HepG2 (cell line): ENCODE results near the gene LRRC51. TPM values are rescaled to one million over a fixed set of nuclear protein-coding genes. Genes with fewer than 3 reads are reported as not detected.

Source experiments
- AGO1 ChIP-seq: fragments of 200-400 bp; formaldehyde crosslinking; IDR thresholded peaks from 2 replicates; pipeline ENCODE4 v1.6.1; 2017; ENCODE audit warnings: mild to moderate bottlenecking, low read depth, low read length, moderate library complexity; ENCODE audit not compliant: poor library complexity, severe bottlenecking
- ARNT2 ChIP-seq: sonication (generic); formaldehyde crosslinking; IDR thresholded peaks from 2 replicates; pipeline ENCODE4 v1.8.0; 2022; ENCODE audit warnings: mild to moderate bottlenecking, low read depth, missing genetic modification reagents, moderate library complexity
- BRD4 ChIP-seq: sonication (generic); formaldehyde crosslinking; IDR thresholded peaks from 2 replicates; pipeline ENCODE4 v1.4.0; 2020; ENCODE audit warnings: missing genetic modification reagents
- CEBPG ChIP-seq: IDR thresholded peaks from 2 replicates; pipeline ENCODE4 v1.6.1; 2016
- EZH2 ChIP-seq: conservative IDR thresholded peaks from 2 replicates; pipeline ENCODE4 v1.6.1; 2012; ENCODE audit warnings: mild to moderate bottlenecking, low read depth, low read length, moderate library complexity
- FOXJ3 ChIP-seq: sonication (generic); formaldehyde crosslinking; IDR thresholded peaks from 2 replicates; pipeline ENCODE4 v1.4.0; 2020; ENCODE audit warnings: missing genetic modification reagents, mild to moderate bottlenecking, borderline replicate concordance
- GMEB2 ChIP-seq: IDR thresholded peaks from 2 replicates; pipeline ENCODE4 v1.6.1; 2016; ENCODE audit warnings: missing biosample characterization, missing genetic modification reagents, low read depth
- HMG20B ChIP-seq: conservative IDR thresholded peaks from 2 replicates; pipeline ENCODE4 v1.6.1; 2016; ENCODE audit warnings: missing genetic modification reagents, missing compliant biosample characterization
- JUN ChIP-seq: sonication (generic); formaldehyde crosslinking; IDR thresholded peaks from 2 replicates; pipeline ENCODE4 v1.4.0; 2020; ENCODE audit warnings: mild to moderate bottlenecking, missing genetic modification reagents
- KLF9 ChIP-seq: IDR thresholded peaks from 2 replicates; pipeline ENCODE4 v1.6.1; 2016; ENCODE audit warnings: low read depth
- MIER2 ChIP-seq: IDR thresholded peaks from 2 replicates; pipeline ENCODE4 v1.6.1; 2016; ENCODE audit warnings: missing biosample characterization, missing genetic modification reagents
- ONECUT2 ChIP-seq: sonication (generic); formaldehyde crosslinking; IDR thresholded peaks from 2 replicates; pipeline ENCODE4 v1.4.0; 2020; ENCODE audit warnings: missing genetic modification reagents
- PAWR ChIP-seq: sonication (generic); formaldehyde crosslinking; IDR thresholded peaks from 2 replicates; pipeline ENCODE4 v1.4.0; 2020; ENCODE audit warnings: missing genetic modification reagents, mild to moderate bottlenecking, borderline replicate concordance
- PHF8 ChIP-seq: sonication (generic); formaldehyde crosslinking; IDR thresholded peaks from 2 replicates; pipeline ENCODE4 v1.5.0; 2020; ENCODE audit warnings: missing genetic modification reagents
- SIX1 ChIP-seq: sonication (generic); formaldehyde crosslinking; IDR thresholded peaks from 2 replicates; pipeline ENCODE4 v1.4.0; 2020; ENCODE audit warnings: missing genetic modification reagents, borderline replicate concordance
- TEAD2 ChIP-seq: sonication (generic); formaldehyde crosslinking; IDR thresholded peaks from 2 replicates; pipeline ENCODE4 v1.9.0; 2021; ENCODE audit warnings: missing genetic modification reagents
- THAP11 ChIP-seq: IDR thresholded peaks from 2 replicates; pipeline ENCODE4 v1.6.1; 2016; ENCODE audit warnings: missing biosample characterization, missing genetic modification reagents
- ZBTB3 ChIP-seq: sonication (generic); formaldehyde crosslinking; IDR thresholded peaks from 2 replicates; pipeline ENCODE4 v1.4.0; 2020; ENCODE audit warnings: low read depth, mild to moderate bottlenecking, moderate library complexity, missing genetic modification reagents, borderline replicate concordance
- ZBTB42 ChIP-seq: sonication (generic); formaldehyde crosslinking; IDR thresholded peaks from 2 replicates; pipeline ENCODE4 v1.5.0; 2020; ENCODE audit warnings: mild to moderate bottlenecking, missing genetic modification reagents
- ZBTB7A ChIP-seq: sonication (generic); formaldehyde crosslinking; IDR thresholded peaks from 2 replicates; pipeline ENCODE4 v1.8.0; 2022; ENCODE audit warnings: mild to moderate bottlenecking, missing genetic modification reagents
- ZFAT ChIP-seq: sonication (generic); formaldehyde crosslinking; conservative IDR thresholded peaks from 2 replicates; pipeline ENCODE4 v1.8.1; 2023; ENCODE audit warnings: missing genetic modification reagents, inconsistent platforms
- ZFP82 ChIP-seq: sonication (generic); formaldehyde crosslinking; IDR thresholded peaks from 2 replicates; pipeline ENCODE4 v1.5.1; 2020; ENCODE audit warnings: mild to moderate bottlenecking, missing genetic modification reagents, borderline replicate concordance
- ZFX ChIP-seq: sonication (generic); formaldehyde crosslinking; IDR thresholded peaks from 2 replicates; pipeline ENCODE4 v1.4.0; 2020; ENCODE audit warnings: mild to moderate bottlenecking, low read depth, missing genetic modification reagents, moderate library complexity
- ZNF331 ChIP-seq: sonication (generic); formaldehyde crosslinking; IDR thresholded peaks from 2 replicates; pipeline ENCODE4 v1.4.0; 2020; ENCODE audit warnings: missing genetic modification reagents
- ZNF335 ChIP-seq: sonication (generic); formaldehyde crosslinking; IDR thresholded peaks from 2 replicates; pipeline ENCODE4 v1.4.0; 2020; ENCODE audit warnings: missing genetic modification reagents
- ZNF552 ChIP-seq: sonication (generic); formaldehyde crosslinking; IDR thresholded peaks from 2 replicates; pipeline ENCODE4 v1.9.0; 2022; ENCODE audit warnings: missing genetic modification reagents, mild to moderate bottlenecking, borderline replicate concordance
- ZNF572 ChIP-seq: sonication (generic); formaldehyde crosslinking; IDR thresholded peaks from 2 replicates; pipeline ENCODE4 v1.5.1; 2020; ENCODE audit warnings: mild to moderate bottlenecking, missing genetic modification reagents
- ZNF605 ChIP-seq: sonication (generic); formaldehyde crosslinking; IDR thresholded peaks from 2 replicates; pipeline ENCODE4 v1.8.0; 2022; ENCODE audit warnings: mild to moderate bottlenecking, missing genetic modification reagents
- ZNF614 ChIP-seq: IDR thresholded peaks from 2 replicates; pipeline ENCODE4 v1.6.1; 2018; ENCODE audit warnings: missing biosample characterization, missing genetic modification reagents, inconsistent platforms, borderline replicate concordance
- ZNF780A ChIP-seq: sonication (generic); formaldehyde crosslinking; IDR thresholded peaks from 2 replicates; pipeline ENCODE4 v1.8.0; 2022; ENCODE audit warnings: mild to moderate bottlenecking, missing genetic modification reagents, moderate library complexity
- polyA plus RNA-seq, 8 experiments: library from polyadenylated mRNA; depleted of rRNA in 3 of 8; stranded (reverse) in 7 of 8; unstranded in 1 of 8; fragments of >200 nt; fragmentation: Illumina TruSeq in 4 of 8; extraction: Trizol in 4 of 8; gene quantifications; 2 replicates each; pipeline versions ENCODE4 v1.2.1 to v1.2.3, GENCODE V29; 2011 to 2016; ENCODE audit warnings: low read depth in 4 of 8, missing spikeins in 1 of 8, mixed read lengths in 1 of 8; ENCODE audit not compliant: insufficient read depth in 1 of 8
- total RNA-seq, 5 experiments: library from RNA; depleted of rRNA; stranded (reverse); fragments of >200 nt; fragmentation: Illumina TruSeq; extraction: Trizol; gene quantifications; 2 replicates each; pipeline ENCODE4 v1.2.3, GENCODE V29; 2016; ENCODE audit warnings: low read depth in 1 of 5
- TF ChIP-seq, protein P1 (sequence below): IDR thresholded peaks from 2 replicates; pipeline ENCODE4 v1.6.1; 2016; ENCODE audit warnings: mild to moderate bottlenecking

The LRRC51 gene
- total and polyA plus RNA-seq, 2 of the 13 experiments (the other 11 are each of a cell fraction or from before 2014, with no cell fraction given): 5.3 to 6.0 TPM

DNA sequence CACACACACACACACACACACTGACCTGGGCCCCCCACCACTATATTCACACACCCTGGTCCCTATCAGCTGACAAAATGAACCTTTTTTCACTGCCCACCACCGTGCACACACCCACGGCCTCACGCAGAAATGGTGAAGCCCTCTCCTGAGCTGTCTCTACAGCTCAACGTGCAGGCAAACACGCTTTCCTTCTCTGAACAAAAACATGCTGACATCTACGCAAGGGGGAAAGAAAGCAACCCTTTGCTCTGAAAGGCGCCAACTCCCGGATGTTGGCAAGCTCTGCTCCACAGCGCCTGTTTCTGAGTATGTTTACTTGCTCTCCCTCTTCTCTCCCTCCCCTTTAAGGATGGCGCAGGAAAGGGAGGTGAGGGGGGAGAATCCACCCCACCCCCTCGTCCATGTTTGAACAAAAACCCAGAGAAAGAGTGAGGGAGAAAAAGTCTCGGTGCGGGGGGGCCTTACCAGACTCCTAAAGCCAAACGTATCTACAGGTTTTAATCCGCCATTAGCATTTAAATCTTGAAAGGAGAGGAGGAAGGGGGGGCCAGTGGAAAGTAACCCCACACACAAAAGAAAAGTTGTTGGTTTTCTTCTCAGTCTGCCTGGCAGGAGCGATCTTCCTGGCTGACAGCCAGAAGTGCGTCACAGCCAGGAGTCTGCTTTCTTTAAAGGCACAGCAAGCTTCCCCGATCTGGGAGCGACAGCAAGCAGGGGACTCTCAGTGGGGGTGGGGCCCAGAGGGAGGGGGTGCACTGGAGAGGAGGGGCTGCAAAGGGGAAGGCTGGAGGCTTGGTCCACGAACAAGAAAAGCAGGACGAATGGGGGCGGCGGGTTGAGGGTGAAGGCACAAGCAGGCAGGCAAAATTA, 39.9 kb upstream of the LRRC51 start (continued):
- TF ChIP-seq FOXJ3 (no peak), ZNF605 (CRISPR knock-in tag) (no peak), JUN (CRISPR knock-in tag) (no peak), CEBPG (CRISPR knock-in tag) (peak; percentile 22; the same call in 1 of the 2 replicates), ZFX (no peak; the same call in none of the 2 replicates), ZBTB7A (CRISPR knock-in tag) (0 out of 2 replicates have a peak, but pooled peaks have one; percentile 29), ZBTB3 (CRISPR knock-in tag) (no peak), PHF8 (CRISPR knock-in tag) (0 out of 2 replicates have a peak, but pooled peaks have one; percentile 25), HMG20B (CRISPR knock-in tag) (no peak), THAP11 (CRISPR knock-in tag) (peak; percentile 59; the same call in 1 of the 2 replicates), GMEB2 (CRISPR knock-in tag) (no peak), ZBTB42 (CRISPR knock-in tag) (no peak), AGO1 (no peak), ZNF572 (CRISPR knock-in tag) (no peak), ZFAT (CRISPR knock-in tag) (no peak), ARNT2 (CRISPR knock-in tag) (peak; percentile 70), ZNF552 (CRISPR knock-in tag) (no peak), ZNF335 (no peak), SIX1 (CRISPR knock-in tag) (no peak; the same call in 1 of the 2 replicates), ZNF780A (no peak), PAWR (CRISPR knock-in tag) (no peak), TEAD2 (CRISPR knock-in tag) (no peak), ZFP82 (no peak), BRD4 (CRISPR knock-in tag) (no peak), ONECUT2 (CRISPR knock-in tag) (no peak), EZH2 (no peak), ZNF331 (CRISPR knock-in tag) (peak; percentile 76; the same call in 1 of the 2 replicates), MIER2 (CRISPR knock-in tag) (no peak), ZNF614 (CRISPR knock-in tag) (peak; percentile 67; the same call in 1 of the 2 replicates), KLF9 (no peak)
- TF ChIP-seq, protein P1, sequence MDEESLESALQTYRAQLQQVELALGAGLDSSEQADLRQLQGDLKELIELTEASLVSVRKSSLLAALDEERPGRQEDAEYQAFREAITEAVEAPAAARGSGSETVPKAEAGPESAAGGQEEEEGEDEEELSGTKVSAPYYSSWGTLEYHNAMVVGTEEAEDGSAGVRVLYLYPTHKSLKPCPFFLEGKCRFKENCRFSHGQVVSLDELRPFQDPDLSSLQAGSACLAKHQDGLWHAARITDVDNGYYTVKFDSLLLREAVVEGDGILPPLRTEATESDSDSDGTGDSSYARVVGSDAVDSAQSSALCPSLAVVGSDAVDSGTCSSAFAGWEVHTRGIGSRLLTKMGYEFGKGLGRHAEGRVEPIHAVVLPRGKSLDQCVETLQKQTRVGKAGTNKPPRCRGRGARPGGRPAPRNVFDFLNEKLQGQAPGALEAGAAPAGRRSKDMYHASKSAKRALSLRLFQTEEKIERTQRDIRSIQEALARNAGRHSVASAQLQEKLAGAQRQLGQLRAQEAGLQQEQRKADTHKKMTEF (CRISPR knock-in tag): no peak
